Measurements from ENCODE around the gene STRA8. TPM values are rescaled to one million over a fixed set of nuclear protein-coding genes. Genes with fewer than 3 reads are reported as not detected.

Gene STRA8
- total RNA-seq, 4 donors from 2014 or later: not detected

- H3K27ac ChIP-seq: no peak overlapping the region
- TF ChIP-seq POLR2A (IDR thresholded peaks at IDR 0.05) (no peak), CTCF (IDR thresholded peaks at IDR 0.05) (no peak)
- H3K4me3 ChIP-seq: no peak overlapping the region
- no peaks in the 10 kb centered on the region for H3K36me3 ChIP-seq
- DNase-seq: no peak
- intact Hi-C loops (cut with DNase I; ENCODE audit: low total_unique reads): no loop called here
- no peaks in the 10 kb centered on the region for H3K27me3 ChIP-seq
- no peaks in the 10 kb centered on the region for H3K4me1 ChIP-seq
- no peaks in the 10 kb centered on the region for H3K9me3 ChIP-seq
Measured at GRCh38 chr7:135204341-135204749, 29.3 kb upstream of the STRA8 start.

- Histone ChIP-seq H3K27ac (no peak overlapping the region), H3K4me3 (no peak overlapping the region), H3K4me1 (no peaks in the 10 kb centered on the region), H3K36me3 (no peaks in the 10 kb centered on the region), H3K27me3 (no peaks in the 10 kb centered on the region), H3K9me3 (no peaks in the 10 kb centered on the region)
- intact Hi-C loops (cut with DNase I; ENCODE audit: low total_unique reads): no loop called here
- no peak for DNase-seq
- TF ChIP-seq CTCF (IDR thresholded peaks at IDR 0.05) (no peak), POLR2A (IDR thresholded peaks at IDR 0.05) (no peak)
Measured at GRCh38 chr7:135204876-135205275, 28.8 kb upstream of the STRA8 start.

- H3K4me3 ChIP-seq: no peak overlapping the region
- DNase-seq: no peak
- no peaks in the 10 kb centered on the region for H3K9me3 ChIP-seq
- no peak for TF ChIP-seq POLR2A (IDR thresholded peaks at IDR 0.05)
- no peak for TF ChIP-seq CTCF (IDR thresholded peaks at IDR 0.05)
- H3K4me1 ChIP-seq: no peaks in the 10 kb centered on the region
- intact Hi-C loops (cut with DNase I; ENCODE audit: low total_unique reads): no loop called here
- H3K27ac ChIP-seq: no peak overlapping the region
- H3K27me3 ChIP-seq: no peaks in the 10 kb centered on the region
- H3K36me3 ChIP-seq: no peaks in the 10 kb centered on the region
Measured at GRCh38 chr7:135205850-135206249, 27.8 kb upstream of the STRA8 start.

- TF ChIP-seq CTCF (IDR thresholded peaks at IDR 0.05): no peak
- TF ChIP-seq POLR2A (IDR thresholded peaks at IDR 0.05): no peak
Measured at GRCh38 chr7:135206941-135207391, 26.7 kb upstream of the STRA8 start.

GRCh38 chr7:135207406-135208101 lies 26.1 kb upstream of the STRA8 start:
- Histone ChIP-seq H3K4me1 (no peaks in the 10 kb centered on the region), H3K36me3 (no peaks in the 10 kb centered on the region), H3K9me3 (no peaks in the 10 kb centered on the region), H3K4me3 (no peak overlapping the region), H3K27me3 (no peaks in the 10 kb centered on the region), H3K27ac (no peak overlapping the region)
- DNase-seq: no peak
- TF ChIP-seq CTCF (IDR thresholded peaks at IDR 0.05) (no peak), POLR2A (IDR thresholded peaks at IDR 0.05) (no peak)
- intact Hi-C loops (cut with DNase I; ENCODE audit: low total_unique reads): no loop called here

More at GRCh38 chr7:135206941-135207391, 26.7 kb upstream of the STRA8 start:
- no peak for DNase-seq
- H3K27me3 ChIP-seq: no peaks in the 10 kb centered on the region
- no peaks in the 10 kb centered on the region for H3K4me1 ChIP-seq
- intact Hi-C loops (cut with DNase I; ENCODE audit: low total_unique reads): no loop called here
- no peaks in the 10 kb centered on the region for H3K36me3 ChIP-seq
- H3K9me3 ChIP-seq: no peaks in the 10 kb centered on the region
- H3K4me3 ChIP-seq: no peak overlapping the region
- no peak overlapping the region for H3K27ac ChIP-seq

All from uterus (tissue), 4 donors.